ENCODE measurements around the gene KRTAP5-4. TPM values are rescaled to one million over a fixed set of nuclear protein-coding genes. Genes with fewer than 3 reads are reported as not detected.
"Not testable (repeated sequence)": the region's sequence is repeated elsewhere in the genome, so short reads cannot be mapped to it uniquely, and the experiment has no call there.

The KRTAP5-4 gene
- total RNA-seq, 2 donors from 2014 or later: not detected

GRCh38 chr11:1576825-1577224, 45.1 kb downstream of the KRTAP5-4 start:
- intact Hi-C loops (cut with DNase I): no loop called here
- H3K9me3 ChIP-seq: no peaks in the 10 kb centered on the region
- 77% methylated on average over 6 of the region's 6 CpGs for WGBS

GRCh38 chr11:1575756-1576155, 46.2 kb downstream of the KRTAP5-4 start:
- not testable (repeated sequence) for H3K27ac ChIP-seq; H3K27me3 ChIP-seq (replicated peaks; ENCODE audit: insufficient read depth); H3K36me3 ChIP-seq; H3K4me1 ChIP-seq (replicated peaks); H3K4me3 ChIP-seq; H3K9me3 ChIP-seq; DNase-seq (ENCODE audit: low spot score)
- 77% methylated on average over 16 of the region's 16 CpGs for WGBS
- intact Hi-C loops (cut with DNase I): loop anchor here (2.0 kb wide), 1 partner anchor 29 kb away; no protein-coding TSS in a partner anchor

More at GRCh38 chr11:1576825-1577224, 45.1 kb downstream of the KRTAP5-4 start:
- TF ChIP-seq POLR2AphosphoS5 (IDR thresholded peaks at IDR 0.05): no peak
- no peak for TF ChIP-seq POLR2A (IDR thresholded peaks at IDR 0.05)
- TF ChIP-seq CTCF (IDR thresholded peaks at IDR 0.05): no peak
- no peak overlapping the region for H3K27ac ChIP-seq
- no peak for DNase-seq (ENCODE audit: low spot score)
- H3K27me3 ChIP-seq (replicated peaks; ENCODE audit: insufficient read depth): no peaks in the 10 kb centered on the region
- H3K36me3 ChIP-seq: no peaks in the 10 kb centered on the region
- H3K4me1 ChIP-seq (replicated peaks): peaks cover 9% of the 10 kb centered on the region
- H3K4me3 ChIP-seq: no peak overlapping the region

- H3K27ac ChIP-seq: no peak overlapping the region
- no peak for DNase-seq (ENCODE audit: low spot score)
- TF ChIP-seq CTCF (IDR thresholded peaks at IDR 0.05): no peak
- TF ChIP-seq POLR2A (IDR thresholded peaks at IDR 0.05): no peak
- no peak for TF ChIP-seq POLR2AphosphoS5 (IDR thresholded peaks at IDR 0.05)
- no peaks in the 10 kb centered on the region for H3K36me3 ChIP-seq
- no peaks in the 10 kb centered on the region for H3K27me3 ChIP-seq (replicated peaks; ENCODE audit: insufficient read depth)
- H3K4me3 ChIP-seq: peak overlapping the region in 1 of 2 donors; percentile 40
- H3K4me1 ChIP-seq (replicated peaks): peaks cover 9% of the 10 kb centered on the region
- 15% methylated on average over 7 of the region's 7 CpGs for WGBS
- no peaks in the 10 kb centered on the region for H3K9me3 ChIP-seq
- intact Hi-C loops (cut with DNase I): loop anchor here (2.0 kb wide), 1 partner anchor 28 kb away; no protein-coding TSS in a partner anchor
These were observed 47.0 kb downstream of the KRTAP5-4 start for GRCh38 chr11:1574933-1575242.

GRCh38 chr11:1574238-1574932, 47.6 kb downstream of the KRTAP5-4 start:
- Histone ChIP-seq H3K36me3 (no peaks in the 10 kb centered on the region), H3K4me3 (peak overlapping the region; percentile 17 to 40), H3K27me3 (replicated peaks; ENCODE audit: insufficient read depth) (no peaks in the 10 kb centered on the region), H3K4me1 (replicated peaks) (peaks cover 9% of the 10 kb centered on the region), H3K27ac (peak overlapping the region in 1 of 2 donors; percentile 14), H3K9me3 (no peaks in the 10 kb centered on the region)
- peak; percentile 46 for DNase-seq (ENCODE audit: low spot score)
- TF ChIP-seq CTCF (IDR thresholded peaks at IDR 0.05) (peak; percentile 70 to 96 (median 89)), POLR2AphosphoS5 (IDR thresholded peaks at IDR 0.05) (no peak), POLR2A (IDR thresholded peaks at IDR 0.05) (no peak)
- intact Hi-C loops (cut with DNase I): loop anchor here (2.0 kb wide), 1 partner anchor 28 kb away; no protein-coding TSS in a partner anchor
- WGBS: 1% methylated on average over 43 of the region's 64 CpGs

- Histone ChIP-seq H3K4me3 (no peak overlapping the region), H3K36me3 (no peaks in the 10 kb centered on the region), H3K4me1 (replicated peaks) (peaks cover 9% of the 10 kb centered on the region), H3K9me3 (no peaks in the 10 kb centered on the region), H3K27me3 (replicated peaks; ENCODE audit: insufficient read depth) (no peaks in the 10 kb centered on the region), H3K27ac (peak overlapping the region in 1 of 2 donors; percentile 14)
- 22% methylated on average over 7 of the region's 7 CpGs for WGBS
- TF ChIP-seq POLR2A (IDR thresholded peaks at IDR 0.05) (no peak), POLR2AphosphoS5 (IDR thresholded peaks at IDR 0.05) (no peak), CTCF (IDR thresholded peaks at IDR 0.05) (no peak)
- intact Hi-C loops (cut with DNase I): loop anchor here (2.0 kb wide), 1 partner anchor 27 kb away; no protein-coding TSS in a partner anchor
- peak; percentile 26 for DNase-seq (ENCODE audit: low spot score)
These were observed 48.1 kb downstream of the KRTAP5-4 start for GRCh38 chr11:1573903-1574237.

Measured in prostate gland (tissue), 2 donors.